ENCODE results near the gene COL11A1.
"Not testable (repeated sequence)": the region's sequence is repeated elsewhere in the genome, so short reads cannot be mapped to it uniquely, and the experiment has no call there.

The COL11A1 gene

DNA sequence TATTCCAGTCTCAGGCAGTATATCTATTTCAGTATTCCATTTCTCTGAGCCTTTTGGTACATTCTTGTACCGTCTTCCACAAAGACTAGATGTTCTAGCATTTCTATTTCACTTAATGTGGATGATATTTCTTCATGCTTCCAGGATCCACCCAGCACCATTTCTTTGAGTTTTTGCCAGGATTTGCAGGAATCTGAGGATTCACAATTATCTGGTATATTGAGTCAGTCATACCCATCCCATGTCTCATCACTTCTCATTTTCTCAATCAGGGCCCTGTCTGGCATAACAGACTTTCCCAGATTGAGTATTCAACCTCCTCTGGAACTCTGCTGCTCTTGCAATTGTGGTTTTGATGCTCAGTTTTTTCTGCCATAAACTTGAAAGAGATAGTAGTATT lies 20.9 kb upstream of the COL11A1 start:
- Histone ChIP-seq H3K9me3 (ENCODE audit: control extremely low read depth in 1 of 5, control insufficient read depth in 4 of 5, insufficient read depth in 2 of 5, low read depth in 1 of 5, low read length in 4 of 5) (no peaks in the 10 kb centered on the region), H3K4me3 (ENCODE audit: control insufficient read depth in 1 of 7, extremely low read depth in 1 of 7, insufficient read depth in 4 of 7, low read depth in 2 of 7, low read length in 6 of 7) (no peak overlapping the region), H3K27ac (ENCODE audit: insufficient read depth in 1 of 2, low read depth in 1 of 2, low read length in 2 of 2, poor library complexity in 1 of 2, severe bottlenecking in 2 of 2) (no peak overlapping the region), H3K36me3 (ENCODE audit: control insufficient read depth in 4 of 4, insufficient read depth in 4 of 4, low read length in 3 of 4) (no peaks in the 10 kb centered on the region), H3K27me3 (replicated peaks in 2 of 5; ENCODE audit: control insufficient read depth in 4 of 5, insufficient read depth in 5 of 5, low read length in 4 of 5) (no peaks in the 10 kb centered on the region), H3K4me1 (ENCODE audit: control extremely low read depth in 1 of 4, control insufficient read depth in 4 of 4, insufficient read depth in 4 of 4, low read length in 3 of 4) (no peaks in the 10 kb centered on the region)
- DNase-seq: no peak
- ChIA-PET POLR2A (no interaction called here), CTCF (no interaction called here)
- WGBS (ENCODE audit: insufficient coverage): no CpG with 5 or more reads among the region's 1 CpG

DNA sequence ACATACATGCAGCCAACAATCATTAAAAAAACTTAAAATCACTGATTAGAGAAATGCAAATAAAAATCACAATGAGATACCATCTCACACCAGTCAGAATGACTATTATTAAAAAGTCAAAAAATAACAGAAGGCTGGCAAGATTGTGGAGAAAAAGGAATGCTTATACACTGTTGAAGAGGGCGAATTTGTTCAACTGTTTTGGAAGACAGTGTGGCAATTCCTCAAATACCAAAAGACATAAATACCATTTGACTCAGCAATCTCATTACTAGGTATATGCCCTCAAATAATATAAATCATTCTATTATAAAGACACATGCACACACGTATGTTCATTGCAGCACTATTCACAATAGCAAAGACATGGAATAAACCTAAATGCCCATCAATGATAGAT lies 19.9 kb upstream of the COL11A1 start:
- 71% methylated on average over 1 of the region's 2 CpGs for WGBS (ENCODE audit: insufficient coverage)
- POLR2A ChIA-PET; H3K4me3 ChIP-seq (ENCODE audit: control insufficient read depth in 1 of 7, extremely low read depth in 1 of 7, insufficient read depth in 4 of 7, low read depth in 2 of 7, low read length in 6 of 7); H3K4me1 ChIP-seq (ENCODE audit: control extremely low read depth in 1 of 4, control insufficient read depth in 4 of 4, insufficient read depth in 4 of 4, low read length in 3 of 4); H3K9me3 ChIP-seq (ENCODE audit: control extremely low read depth in 1 of 5, control insufficient read depth in 4 of 5, insufficient read depth in 2 of 5, low read depth in 1 of 5, low read length in 4 of 5); H3K36me3 ChIP-seq (ENCODE audit: control insufficient read depth in 4 of 4, insufficient read depth in 4 of 4, low read length in 3 of 4); DNase-seq; CTCF ChIA-PET; H3K27me3 ChIP-seq (replicated peaks in 2 of 5; ENCODE audit: control insufficient read depth in 4 of 5, insufficient read depth in 5 of 5, low read length in 4 of 5); H3K27ac ChIP-seq (ENCODE audit: insufficient read depth in 1 of 2, low read depth in 1 of 2, low read length in 2 of 2, poor library complexity in 1 of 2, severe bottlenecking in 2 of 2): not testable (repeated sequence)

DNA sequence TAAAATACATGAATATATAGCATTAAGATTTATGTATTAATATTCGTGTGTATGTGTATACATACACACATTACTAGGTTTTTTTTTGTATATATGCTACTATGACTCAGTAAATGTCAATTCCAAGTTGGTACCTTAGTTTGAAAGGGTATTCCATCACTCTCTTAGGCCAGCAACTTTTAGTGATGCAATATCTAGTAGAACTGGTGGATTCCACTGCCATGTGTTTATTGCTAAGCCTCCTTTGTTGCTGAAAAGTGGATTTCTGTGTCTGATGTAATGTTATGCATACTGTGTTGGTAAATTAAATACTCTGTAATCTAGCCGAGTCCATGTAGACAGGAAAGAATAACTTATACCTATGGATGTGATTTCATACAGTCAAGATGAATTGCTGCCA lies 16.9 kb upstream of the COL11A1 start:
- DNase-seq: no peak
- no peak overlapping the region for H3K27ac ChIP-seq (ENCODE audit: insufficient read depth in 1 of 2, low read depth in 1 of 2, low read length in 2 of 2, poor library complexity in 1 of 2, severe bottlenecking in 2 of 2)
- POLR2A ChIA-PET: no interaction called here
- no peak overlapping the region for H3K4me3 ChIP-seq (ENCODE audit: control insufficient read depth in 1 of 7, extremely low read depth in 1 of 7, insufficient read depth in 4 of 7, low read depth in 2 of 7, low read length in 6 of 7)
- H3K4me1 ChIP-seq (ENCODE audit: control extremely low read depth in 1 of 4, control insufficient read depth in 4 of 4, insufficient read depth in 4 of 4, low read length in 3 of 4): no peaks in the 10 kb centered on the region
- no CpG with 5 or more reads among the region's 2 CpGs for WGBS (ENCODE audit: insufficient coverage)
- CTCF ChIA-PET: no interaction called here
- no peaks in the 10 kb centered on the region for H3K36me3 ChIP-seq (ENCODE audit: control insufficient read depth in 4 of 4, insufficient read depth in 4 of 4, low read length in 3 of 4)
- peaks cover 0 to 3% (median 0%) of the 10 kb centered on the region in 5 experiments for H3K9me3 ChIP-seq (ENCODE audit: control extremely low read depth in 1 of 5, control insufficient read depth in 4 of 5, insufficient read depth in 2 of 5, low read depth in 1 of 5, low read length in 4 of 5)
- no peaks in the 10 kb centered on the region for H3K27me3 ChIP-seq (replicated peaks in 2 of 5; ENCODE audit: control insufficient read depth in 4 of 5, insufficient read depth in 5 of 5, low read length in 4 of 5)

DNA sequence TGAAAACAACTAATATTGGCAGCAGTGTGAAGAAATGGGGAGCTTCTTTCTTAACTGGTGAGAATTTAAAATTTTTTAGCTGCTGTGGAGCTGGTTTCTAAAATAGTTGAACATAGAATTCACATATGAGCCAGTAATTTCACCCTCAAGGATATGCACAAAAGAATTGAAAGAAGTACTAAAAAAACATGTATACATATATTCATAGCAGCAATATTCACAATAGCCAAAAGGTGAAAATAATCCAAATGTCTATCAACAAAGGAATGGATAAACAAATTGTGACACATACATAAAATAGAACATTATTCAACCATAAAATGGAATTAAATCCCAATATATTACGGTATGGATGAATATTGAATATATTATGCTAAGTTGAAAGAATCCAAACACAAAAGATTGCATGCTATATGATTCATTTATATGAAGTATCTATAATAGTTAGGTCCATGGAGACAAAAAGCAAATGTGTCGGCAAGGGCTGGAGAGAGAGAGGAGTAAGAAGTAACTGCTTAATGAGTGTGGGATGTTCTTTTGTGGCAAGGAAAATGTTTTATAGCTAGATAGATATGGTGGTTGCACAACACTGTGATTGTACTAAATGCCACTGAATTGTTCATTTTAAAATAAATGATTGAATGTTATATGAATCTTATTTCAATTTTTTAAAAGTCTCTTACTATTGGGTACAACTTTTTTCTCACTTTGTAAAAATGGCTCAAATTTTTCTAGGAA lies 14.8 kb upstream of the COL11A1 start:
- ChIA-PET CTCF (no interaction called here), POLR2A (no interaction called here)
- H3K27me3 ChIP-seq (replicated peaks in 2 of 5; ENCODE audit: control insufficient read depth in 4 of 5, insufficient read depth in 5 of 5, low read length in 4 of 5): no peaks in the 10 kb centered on the region
- DNase-seq: no peak
- no peaks in the 10 kb centered on the region for H3K36me3 ChIP-seq (ENCODE audit: control insufficient read depth in 4 of 4, insufficient read depth in 4 of 4, low read length in 3 of 4)
- H3K27ac ChIP-seq (ENCODE audit: insufficient read depth in 1 of 2, low read depth in 1 of 2, low read length in 2 of 2, poor library complexity in 1 of 2, severe bottlenecking in 2 of 2): no peak overlapping the region
- 100% methylated on average over 1 of the region's 2 CpGs for WGBS (ENCODE audit: insufficient coverage)
- no peak overlapping the region for H3K4me3 ChIP-seq (ENCODE audit: control insufficient read depth in 1 of 7, extremely low read depth in 1 of 7, insufficient read depth in 4 of 7, low read depth in 2 of 7, low read length in 6 of 7)
- no peaks in the 10 kb centered on the region for H3K4me1 ChIP-seq (ENCODE audit: control extremely low read depth in 1 of 4, control insufficient read depth in 4 of 4, insufficient read depth in 4 of 4, low read length in 3 of 4)
- peaks cover 0 to 3% (median 0%) of the 10 kb centered on the region in 5 experiments for H3K9me3 ChIP-seq (ENCODE audit: control extremely low read depth in 1 of 5, control insufficient read depth in 4 of 5, insufficient read depth in 2 of 5, low read depth in 1 of 5, low read length in 4 of 5)

DNA sequence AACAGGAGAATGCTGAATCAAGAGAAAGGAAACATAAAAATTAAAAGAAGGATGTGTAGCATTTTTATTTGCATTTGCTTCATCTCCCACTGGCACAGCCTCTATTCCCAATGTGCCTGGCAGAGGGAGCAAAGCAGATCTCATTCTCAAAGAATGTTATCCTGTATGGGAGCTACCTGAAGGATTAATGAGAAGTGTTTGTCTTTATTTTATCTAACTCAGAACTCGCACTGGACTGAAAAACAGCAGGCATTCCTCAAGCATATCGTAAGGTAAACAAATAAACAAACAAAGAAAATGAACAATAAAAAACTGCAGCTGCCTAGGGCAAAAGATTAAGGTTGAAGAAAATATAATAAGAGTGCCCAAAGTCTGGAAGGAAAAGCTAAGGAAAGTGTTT lies 12.7 kb upstream of the COL11A1 start:
- no peaks in the 10 kb centered on the region for H3K36me3 ChIP-seq (ENCODE audit: control insufficient read depth in 4 of 4, insufficient read depth in 4 of 4, low read length in 3 of 4)
- H3K4me3 ChIP-seq (ENCODE audit: control insufficient read depth in 1 of 7, extremely low read depth in 1 of 7, insufficient read depth in 4 of 7, low read depth in 2 of 7, low read length in 6 of 7): no peak overlapping the region
- DNase-seq: no peak
- no CpG with 5 or more reads among the region's 2 CpGs for WGBS (ENCODE audit: insufficient coverage)
- no peaks in the 10 kb centered on the region for H3K27me3 ChIP-seq (replicated peaks in 2 of 5; ENCODE audit: control insufficient read depth in 4 of 5, insufficient read depth in 5 of 5, low read length in 4 of 5)
- ChIA-PET POLR2A (no interaction called here), CTCF (no interaction called here)
- H3K9me3 ChIP-seq (ENCODE audit: control extremely low read depth in 1 of 5, control insufficient read depth in 4 of 5, insufficient read depth in 2 of 5, low read depth in 1 of 5, low read length in 4 of 5): peaks cover 0 to 3% (median 0%) of the 10 kb centered on the region in 5 experiments
- no peak overlapping the region for H3K27ac ChIP-seq (ENCODE audit: insufficient read depth in 1 of 2, low read depth in 1 of 2, low read length in 2 of 2, poor library complexity in 1 of 2, severe bottlenecking in 2 of 2)
- H3K4me1 ChIP-seq (ENCODE audit: control extremely low read depth in 1 of 4, control insufficient read depth in 4 of 4, insufficient read depth in 4 of 4, low read length in 3 of 4): no peaks in the 10 kb centered on the region

DNA sequence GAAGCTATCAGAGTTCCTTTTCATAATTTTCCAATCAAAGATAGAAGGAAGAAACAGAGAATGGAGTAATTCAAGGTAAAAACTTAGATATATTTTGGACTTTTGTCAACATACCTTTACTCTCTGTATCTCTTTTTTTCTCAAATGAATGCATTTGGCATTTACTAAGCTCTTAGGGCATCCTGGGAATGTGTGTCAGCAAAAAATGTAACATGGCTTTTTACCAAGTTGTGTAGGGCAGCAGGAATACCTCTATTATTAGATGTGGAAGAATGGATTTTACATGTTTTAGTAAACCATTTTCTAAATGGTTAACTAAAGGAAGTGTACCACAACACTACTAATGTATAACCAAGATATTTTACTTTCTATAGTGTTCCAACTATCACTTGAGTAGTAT lies 4.2 kb upstream of the COL11A1 start:
- Histone ChIP-seq H3K36me3 (ENCODE audit: control insufficient read depth in 4 of 4, insufficient read depth in 4 of 4, low read length in 3 of 4) (no peaks in the 10 kb centered on the region), H3K27me3 (replicated peaks in 2 of 5; ENCODE audit: control insufficient read depth in 4 of 5, insufficient read depth in 5 of 5, low read length in 4 of 5) (peaks cover 4 to 22% (median 8%) of the 10 kb centered on the region in 5 experiments), H3K9me3 (ENCODE audit: control extremely low read depth in 1 of 5, control insufficient read depth in 4 of 5, insufficient read depth in 2 of 5, low read depth in 1 of 5, low read length in 4 of 5) (no peaks in the 10 kb centered on the region), H3K27ac (ENCODE audit: insufficient read depth in 1 of 2, low read depth in 1 of 2, low read length in 2 of 2, poor library complexity in 1 of 2, severe bottlenecking in 2 of 2) (no peak overlapping the region), H3K4me1 (ENCODE audit: control extremely low read depth in 1 of 4, control insufficient read depth in 4 of 4, insufficient read depth in 4 of 4, low read length in 3 of 4) (peaks cover 0 to 11% (median 5%) of the 10 kb centered on the region in 4 experiments), H3K4me3 (ENCODE audit: control insufficient read depth in 1 of 7, extremely low read depth in 1 of 7, insufficient read depth in 4 of 7, low read depth in 2 of 7, low read length in 6 of 7) (no peak overlapping the region)
- DNase-seq: no peak
- ChIA-PET CTCF (no interaction called here), POLR2A (no interaction called here)

DNA sequence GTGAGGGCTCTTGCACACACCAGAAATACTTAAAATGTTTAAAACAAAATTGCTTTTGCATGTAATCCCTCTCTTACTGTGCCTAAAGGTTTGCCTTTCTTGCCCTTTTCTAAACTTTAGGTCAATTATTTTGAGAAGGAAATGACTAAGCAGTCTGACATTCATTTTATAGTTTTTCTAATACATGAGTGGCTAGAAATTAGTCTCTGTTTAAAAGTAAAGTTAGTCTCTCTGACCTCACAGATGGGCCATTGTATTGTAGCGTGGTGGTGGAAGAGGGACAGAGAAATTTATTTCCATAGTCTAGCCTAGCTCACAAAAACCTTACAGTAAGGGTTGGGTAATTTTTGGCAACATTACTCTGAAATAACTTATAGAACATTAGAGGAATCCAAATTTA lies 3.6 kb upstream of the COL11A1 start:
- no peak overlapping the region for H3K27ac ChIP-seq (ENCODE audit: insufficient read depth in 1 of 2, low read depth in 1 of 2, low read length in 2 of 2, poor library complexity in 1 of 2, severe bottlenecking in 2 of 2)
- ChIA-PET POLR2A (no interaction called here), CTCF (interaction anchor here (0.6 kb wide), 1 partner anchor 27 kb away, joined by 3 read pairs; no protein-coding TSS in a partner anchor)
- no peaks in the 10 kb centered on the region for H3K36me3 ChIP-seq (ENCODE audit: control insufficient read depth in 4 of 4, insufficient read depth in 4 of 4, low read length in 3 of 4)
- H3K27me3 ChIP-seq (replicated peaks in 2 of 5; ENCODE audit: control insufficient read depth in 4 of 5, insufficient read depth in 5 of 5, low read length in 4 of 5): peaks cover 4 to 29% (median 10%) of the 10 kb centered on the region in 5 experiments
- no CpG with 5 or more reads among the region's 1 CpG for WGBS (ENCODE audit: insufficient coverage)
- no peak for DNase-seq
- peaks cover 0 to 14% (median 5%) of the 10 kb centered on the region in 4 experiments for H3K4me1 ChIP-seq (ENCODE audit: control extremely low read depth in 1 of 4, control insufficient read depth in 4 of 4, insufficient read depth in 4 of 4, low read length in 3 of 4)
- H3K9me3 ChIP-seq (ENCODE audit: control extremely low read depth in 1 of 5, control insufficient read depth in 4 of 5, insufficient read depth in 2 of 5, low read depth in 1 of 5, low read length in 4 of 5): no peaks in the 10 kb centered on the region
- no peak overlapping the region for H3K4me3 ChIP-seq (ENCODE audit: control insufficient read depth in 1 of 7, extremely low read depth in 1 of 7, insufficient read depth in 4 of 7, low read depth in 2 of 7, low read length in 6 of 7)

All from common myeloid progenitor, CD34-positive (primary cell).